Adrenal gland (tissue), 12 donors: Measurements from ENCODE around the gene DIAPH1. TPM values are rescaled to one million over a fixed set of nuclear protein-coding genes. Genes with fewer than 3 reads are reported as not detected.

Experiments used
- DNase-seq, 7 donors: peaks; one replicate each; pipeline ENCODE4 v3.0.0-alpha.2; 2019 to 2020
- H3K27ac ChIP-seq, 5 donors: fragments of 200-600 bp; sonication (generic) in 4 of 5; 1 replicate in 3 of 5; 2 replicates in 2 of 5; pipeline versions ENCODE4 v1.5.1 to v1.8.0; 2016 to 2020; ENCODE audit warnings: mild to moderate bottlenecking in 1 of 5
- H3K27me3 ChIP-seq: fragments of 200-600 bp; 2 replicates; pipeline ENCODE4 v1.8.0; 2021
- H3K36me3 ChIP-seq, 2 donors: fragments of 200-600 bp; replicated peaks in 1 of 2; 1 replicate in 1 of 2; 2 replicates in 1 of 2; pipeline versions ENCODE4 v1.5.1 to v1.8.0; 2018 to 2022
- H3K4me1 ChIP-seq, 2 donors: fragments of 200-600 bp; replicated peaks in 1 of 2; 1 replicate in 1 of 2; 2 replicates in 1 of 2; pipeline versions ENCODE4 v1.5.1 to v1.8.0; 2018 to 2021
- H3K4me3 ChIP-seq, 4 donors: fragments of 200-600 bp; sonication (generic) in 3 of 4; one replicate each; pipeline ENCODE4 v1.5.1; 2016 to 2018
- H3K9me3 ChIP-seq, 3 donors: fragments of 200-600 bp; sonication (generic) in 1 of 3; replicated peaks in 1 of 3; 1 replicate in 2 of 3; 2 replicates in 1 of 3; pipeline versions ENCODE4 v1.5.1 to v1.8.0; 2016 to 2021
- CTCF ChIP-seq, 6 experiments: fragments of 450-650 bp in 4 of 6; fragments of 200-600 bp in 2 of 6; sonication (generic) in 1 of 6; IDR thresholded peaks; 1 replicate in 5 of 6; 2 replicates in 1 of 6; pipeline versions ENCODE4 v1.5.1 to v1.8.0; 2016 to 2021; ENCODE audit warnings: antibody characterized with exemption in 6 of 6, mild to moderate bottlenecking in 2 of 6, moderate library complexity in 1 of 6
- POLR2A ChIP-seq, 2 donors: fragments of 450-650 bp; IDR thresholded peaks; one replicate each; pipeline ENCODE4 v1.6.1; 2017; ENCODE audit warnings: antibody characterized with exemption in 2 of 2, mild to moderate bottlenecking in 2 of 2, moderate library complexity in 1 of 2
- WGBS, 4 donors: extraction: QIAGEN DNeasy Blood & Tissue Kit in 2 of 4; methylation state at CpG; one replicate each; pipeline versions ENCODE4 v1.1.5 to v1.1.7; 2013 to 2017; 5-methylcytosine and 5-hydroxymethylcytosine counted together
- intact Hi-C, 2 donors: fragments of 100-400 bp; cut with DNase I; formaldehyde crosslinking; loops; one replicate each; pipeline versions ENCODE4 v1.14.1 to v1.15.0; 2022 to 2023
- polyA plus RNA-seq, 3 donors: library from polyadenylated mRNA; stranded (reverse); fragments of 200-250 nt in 2 of 3; fragments of 350-450 nt in 1 of 3; fragmentation: Illumina TruSeq in 1 of 3; extraction: RNeasy Lipid Tissue Mini Kit (QIAGEN cat#74804) in 1 of 3; gene quantifications; one replicate each; pipeline ENCODE4 v1.2.3, GENCODE V29; 2013 to 2014
- total RNA-seq, 9 donors: library from RNA; depleted of rRNA in 4 of 9; stranded (reverse); fragments of >200 nt in 4 of 9; fragments of 120-200 nt in 1 of 9; fragmentation: NEBNext Ultra II Directional in 1 of 9; extraction: Animal tissue kit (Norgen Biotek cat#: 25700) in 1 of 9; gene quantifications; one replicate each; pipeline versions ENCODE4 v1.1.0 to v1.2.4, GENCODE V29; 2013 to 2023
- donor health status: healthy with polysubstance abuse.
- donor health status: Bipolar disorder and iron deficiency.
- donor health status: DM: yes; HTN: yes; CAD: no.
- donor health status: DM: no; HTN: no; CAD: no.
- donor health status: DM: no; HTN: no; CAD: no.
- donor health status: DM: yes; HTN: yes; CAD: no.

The DIAPH1 gene
- total and polyA plus RNA-seq, 12 donors, result 17.8 to 91.2 (median 48.8) TPM

GRCh38 chr5:141501761-141502160 lies 117.0 kb downstream of the DIAPH1 start:
- H3K9me3 ChIP-seq, result no peaks in the 10 kb centered on the region
- DNase-seq, result no peak
- H3K27ac ChIP-seq, result no peak overlapping the region
- intact Hi-C loops, result no loop called here
- H3K4me1 ChIP-seq, result no peaks in the 10 kb centered on the region
- 52 to 61% (median 56%) methylated on average over 7 of the region's 7 CpGs for WGBS, 4 donors
- no peaks in the 10 kb centered on the region for H3K27me3 ChIP-seq
- TF ChIP-seq CTCF (IDR thresholded peaks at IDR 0.05), result no peak
- no peak for TF ChIP-seq POLR2A (IDR thresholded peaks at IDR 0.05)
- peaks cover 0 to 25% of the 10 kb centered on the region in 2 donors for H3K36me3 ChIP-seq
- no peak overlapping the region for H3K4me3 ChIP-seq

GRCh38 chr5:141496038-141496437 lies 122.8 kb downstream of the DIAPH1 start:
- Histone ChIP-seq H3K36me3 (peaks cover 0 to 7% of the 10 kb centered on the region in 2 donors), H3K27ac (no peak overlapping the region), H3K4me1 (peaks cover 0 to 31% of the 10 kb centered on the region in 2 donors), H3K27me3 (no peaks in the 10 kb centered on the region), H3K4me3 (no peak overlapping the region), H3K9me3 (no peaks in the 10 kb centered on the region)
- intact Hi-C loops, result no loop called here
- TF ChIP-seq POLR2A (IDR thresholded peaks at IDR 0.05), result no peak
- no peak for TF ChIP-seq CTCF (IDR thresholded peaks at IDR 0.05)
- DNase-seq, result peak in 1 of 7 donors; percentile 45
- WGBS, 4 donors, result 75 to 92% (median 88%) methylated on average over 4 of the region's 4 CpGs

GRCh38 chr5:141495453-141495811 lies 123.4 kb downstream of the DIAPH1 start:
- Histone ChIP-seq H3K4me3 (no peak overlapping the region), H3K27ac (no peak overlapping the region), H3K4me1 (peaks cover 0 to 31% of the 10 kb centered on the region in 2 donors), H3K27me3 (no peaks in the 10 kb centered on the region), H3K9me3 (no peaks in the 10 kb centered on the region), H3K36me3 (peaks cover 0 to 7% of the 10 kb centered on the region in 2 donors)
- intact Hi-C loops, result no loop called here
- no peak for DNase-seq
- WGBS, 4 donors, result 87 to 92% (median 90%) methylated on average over 8 of the region's 8 CpGs
- TF ChIP-seq CTCF (IDR thresholded peaks at IDR 0.05) (no peak), POLR2A (IDR thresholded peaks at IDR 0.05) (no peak)

DNA sequence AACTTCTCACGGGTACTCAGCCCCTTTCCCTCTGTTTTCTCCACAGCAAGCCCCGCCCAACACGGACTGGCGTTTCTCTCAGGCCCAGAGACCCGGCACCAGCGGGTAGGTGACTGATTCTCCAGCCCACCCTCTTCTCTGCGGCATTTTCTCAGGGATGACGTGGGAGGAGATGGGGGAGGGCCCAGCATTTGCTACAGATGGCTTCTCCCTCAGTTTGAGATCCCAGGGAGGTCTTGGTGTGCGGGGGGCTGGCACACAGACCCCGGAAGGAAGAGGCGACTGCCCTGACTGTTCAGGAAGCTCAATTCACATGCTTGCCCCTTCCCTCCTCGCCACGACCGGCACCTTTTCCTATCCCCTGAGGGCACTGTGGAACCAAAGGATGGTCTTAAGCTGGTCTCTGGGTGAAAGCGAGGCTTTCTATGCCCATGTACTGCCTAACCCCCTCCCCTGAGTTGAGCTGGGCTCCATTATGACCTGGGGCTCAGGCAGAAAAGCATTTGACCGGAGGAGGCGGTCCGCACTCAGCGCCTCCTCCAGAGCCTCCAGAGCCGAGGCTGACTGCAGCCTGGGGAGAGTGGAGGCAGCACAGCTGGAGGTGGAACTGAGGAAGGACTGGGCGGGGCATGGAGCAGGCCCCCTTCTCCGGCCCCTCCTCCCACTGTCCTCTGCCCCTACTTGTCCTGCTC lies 123.9 kb downstream of the DIAPH1 start:
- intact Hi-C loops, result no loop called here
- TF ChIP-seq CTCF (IDR thresholded peaks at IDR 0.05), result no peak
- no peak for TF ChIP-seq POLR2A (IDR thresholded peaks at IDR 0.05)
- Histone ChIP-seq H3K4me1 (peaks cover 0 to 32% of the 10 kb centered on the region in 2 donors), H3K27ac (peak overlapping the region in 1 of 5 donors; percentile 15), H3K4me3 (no peak overlapping the region), H3K27me3 (no peaks in the 10 kb centered on the region), H3K9me3 (no peaks in the 10 kb centered on the region), H3K36me3 (peaks cover 0 to 7% of the 10 kb centered on the region in 2 donors)
- 67 to 77% (median 71%) methylated on average over 12 to 22 of the region's 22 CpGs for whole genome bisulfite sequencing, 4 donors
- DNase-seq, result peak in 1 of 7 donors; percentile 67
